Coronary artery (tissue), 2 donors: Measurements from ENCODE around the gene LACC1.

Experiments
- DNase-seq: peaks from one replicate; pipeline ENCODE4 v3.0.0-alpha.2; 2017; ENCODE audit warnings: low spot score
- H3K27ac ChIP-seq, 2 donors: fragments of 200-600 bp; sonication (generic); one replicate each; pipeline ENCODE4 v1.5.1; 2016 to 2019
- H3K4me3 ChIP-seq: fragments of 200-600 bp; sonication (generic); 2 replicates; pipeline ENCODE4 v1.5.1; 2016; ENCODE audit warnings: mild to moderate bottlenecking, moderate library complexity
- TF ChIP-seq, protein P1 (sequence below): fragments of 200-600 bp; sonication (generic); IDR thresholded peaks from one replicate; pipeline ENCODE4 v1.5.1; 2019; ENCODE audit warnings: antibody characterized with exemption

LACC1 gene

DNA sequence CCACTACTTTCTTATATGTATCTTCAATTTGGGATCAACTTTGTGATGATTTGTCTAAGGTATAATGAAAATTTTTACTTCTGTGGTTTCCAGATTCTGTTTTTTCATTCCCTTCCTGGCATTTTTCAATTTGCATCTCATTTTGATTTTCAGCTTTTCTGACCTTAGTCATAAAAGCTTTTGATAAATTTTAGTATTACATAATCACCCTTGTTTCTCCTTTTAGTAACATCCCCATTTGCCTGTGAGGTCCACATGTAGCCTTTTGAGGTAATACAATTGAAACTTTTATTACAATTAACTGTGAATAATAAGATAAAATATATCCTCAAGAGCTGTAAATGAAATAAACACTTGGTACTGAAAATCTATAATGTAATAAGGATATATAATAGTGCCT lies 31.2 kb downstream of the LACC1 start:
- no peak for DNase-seq
- Histone ChIP-seq H3K4me3 (no peak overlapping the region), H3K27ac (no peak overlapping the region)
- TF ChIP-seq, protein P1, sequence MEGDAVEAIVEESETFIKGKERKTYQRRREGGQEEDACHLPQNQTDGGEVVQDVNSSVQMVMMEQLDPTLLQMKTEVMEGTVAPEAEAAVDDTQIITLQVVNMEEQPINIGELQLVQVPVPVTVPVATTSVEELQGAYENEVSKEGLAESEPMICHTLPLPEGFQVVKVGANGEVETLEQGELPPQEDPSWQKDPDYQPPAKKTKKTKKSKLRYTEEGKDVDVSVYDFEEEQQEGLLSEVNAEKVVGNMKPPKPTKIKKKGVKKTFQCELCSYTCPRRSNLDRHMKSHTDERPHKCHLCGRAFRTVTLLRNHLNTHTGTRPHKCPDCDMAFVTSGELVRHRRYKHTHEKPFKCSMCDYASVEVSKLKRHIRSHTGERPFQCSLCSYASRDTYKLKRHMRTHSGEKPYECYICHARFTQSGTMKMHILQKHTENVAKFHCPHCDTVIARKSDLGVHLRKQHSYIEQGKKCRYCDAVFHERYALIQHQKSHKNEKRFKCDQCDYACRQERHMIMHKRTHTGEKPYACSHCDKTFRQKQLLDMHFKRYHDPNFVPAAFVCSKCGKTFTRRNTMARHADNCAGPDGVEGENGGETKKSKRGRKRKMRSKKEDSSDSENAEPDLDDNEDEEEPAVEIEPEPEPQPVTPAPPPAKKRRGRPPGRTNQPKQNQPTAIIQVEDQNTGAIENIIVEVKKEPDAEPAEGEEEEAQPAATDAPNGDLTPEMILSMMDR: no peak

DNA sequence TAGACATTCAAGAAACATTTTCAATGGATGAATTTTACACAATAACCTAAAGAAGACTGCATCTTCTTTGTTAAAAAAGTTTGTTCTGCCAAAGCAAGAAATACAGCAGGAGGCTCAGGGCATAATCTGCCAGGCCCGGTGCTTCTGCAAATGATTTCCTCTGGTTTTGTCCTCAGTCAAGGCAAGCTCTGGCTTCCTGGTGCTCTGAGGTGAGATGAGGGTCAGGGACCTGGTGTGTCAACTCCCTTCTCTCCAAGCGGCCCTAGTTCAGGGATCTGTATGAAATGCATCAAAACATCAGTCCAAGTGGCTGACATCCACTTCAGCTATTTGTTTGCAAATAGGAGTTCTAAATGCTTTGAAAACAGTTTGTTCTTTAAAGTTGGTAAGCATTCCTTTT lies 31.6 kb downstream of the LACC1 start:
- Histone ChIP-seq H3K4me3 (no peak overlapping the region), H3K27ac (no peak overlapping the region)
- TF ChIP-seq, protein P1: no peak
- no peak for DNase-seq

DNA sequence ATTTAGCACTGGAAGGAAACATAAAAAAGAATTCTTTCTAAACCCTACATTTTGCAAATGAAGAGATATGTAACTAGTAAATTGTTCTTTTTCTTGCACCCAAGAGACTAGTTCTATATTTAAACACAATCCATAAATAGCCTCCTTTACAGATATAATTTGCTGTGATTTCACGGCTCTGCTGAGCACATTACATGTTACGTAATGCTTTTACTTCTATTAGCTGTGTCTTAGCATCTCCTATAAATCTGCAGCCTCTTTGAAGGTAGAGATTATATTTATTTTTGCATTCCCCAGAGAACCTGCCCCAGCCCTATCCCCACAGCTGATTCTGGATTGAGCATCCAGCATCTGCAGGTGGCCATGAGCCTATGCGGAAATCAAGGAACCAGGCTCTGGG lies 32.2 kb downstream of the LACC1 start:
- no peak for DNase-seq
- Histone ChIP-seq H3K4me3 (no peak overlapping the region), H3K27ac (no peak overlapping the region)
- TF ChIP-seq, protein P1: no peak

DNA sequence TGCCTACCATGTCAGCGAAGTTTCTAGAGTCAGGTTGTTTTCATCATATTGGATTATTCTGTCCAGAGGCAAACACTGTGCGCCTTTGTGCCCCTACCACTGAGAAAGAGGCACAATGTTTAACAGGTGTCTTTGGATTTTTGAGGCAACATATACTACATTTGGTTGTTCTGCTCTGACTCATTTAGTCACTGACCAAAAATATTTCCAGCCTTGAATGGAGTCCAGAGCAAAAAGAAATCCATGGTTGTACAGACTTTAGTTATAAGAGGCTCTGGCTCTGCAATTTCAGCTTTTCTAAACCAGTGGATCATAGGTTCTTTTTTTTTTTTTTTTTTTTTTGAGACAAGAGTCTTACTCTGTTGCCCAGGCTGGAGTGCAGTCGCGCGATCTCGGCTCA lies 35.7 kb downstream of the LACC1 start:
- Histone ChIP-seq H3K27ac (peak overlapping the region in 1 of 2 donors; percentile 21), H3K4me3 (no peak overlapping the region)
- TF ChIP-seq, protein P1: no peak
- DNase-seq: no peak

DNA sequence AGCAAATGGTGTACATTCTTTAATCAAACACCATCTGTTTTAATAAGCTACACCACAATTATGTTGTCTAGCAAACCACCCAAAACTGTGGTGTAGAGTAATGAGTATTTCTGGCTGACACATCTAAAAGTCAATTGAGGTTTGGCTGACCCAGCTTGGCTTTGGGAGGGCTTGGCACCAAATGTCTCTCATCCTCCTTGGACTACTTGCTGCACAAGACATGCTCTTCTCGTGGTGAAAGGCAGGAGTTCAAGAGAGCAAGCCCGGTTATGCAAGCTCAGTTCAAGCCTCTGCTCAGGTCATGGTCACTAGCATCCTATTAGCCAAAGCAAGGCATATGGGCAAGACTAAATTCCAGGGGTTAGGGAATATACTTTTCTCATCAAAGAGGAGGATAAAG lies 37.1 kb downstream of the LACC1 start:
- TF ChIP-seq, protein P1: no peak
- no peak overlapping the region for H3K4me3 ChIP-seq

DNA sequence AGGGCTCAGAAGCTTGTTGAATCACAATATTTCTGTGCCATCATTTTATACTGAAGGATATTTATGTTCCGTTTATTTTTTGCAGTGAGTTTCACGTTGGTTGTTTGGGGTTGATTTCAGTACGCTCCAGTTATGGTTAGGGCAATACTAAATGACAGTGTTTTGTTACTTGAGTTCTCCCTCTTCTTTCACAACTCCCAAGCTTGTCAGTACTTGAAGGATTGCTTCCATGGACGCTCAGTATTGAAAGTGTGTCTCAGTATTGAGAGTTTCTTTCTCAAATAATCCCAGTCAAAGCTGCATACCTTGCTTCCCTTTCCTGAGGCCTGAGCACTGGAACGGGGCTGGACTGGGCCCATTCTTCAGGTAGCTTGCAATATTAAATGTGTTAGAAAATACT lies 38.9 kb downstream of the LACC1 start:
- no peak for DNase-seq
- TF ChIP-seq, protein P1: no peak
- H3K4me3 ChIP-seq: no peak overlapping the region
- H3K27ac ChIP-seq: peak overlapping the region in 1 of 2 donors; percentile 38

More for the DNA sequence above, 37.1 kb downstream of the LACC1 start:
- no peak overlapping the region for H3K27ac ChIP-seq
- no peak for DNase-seq

DNA sequence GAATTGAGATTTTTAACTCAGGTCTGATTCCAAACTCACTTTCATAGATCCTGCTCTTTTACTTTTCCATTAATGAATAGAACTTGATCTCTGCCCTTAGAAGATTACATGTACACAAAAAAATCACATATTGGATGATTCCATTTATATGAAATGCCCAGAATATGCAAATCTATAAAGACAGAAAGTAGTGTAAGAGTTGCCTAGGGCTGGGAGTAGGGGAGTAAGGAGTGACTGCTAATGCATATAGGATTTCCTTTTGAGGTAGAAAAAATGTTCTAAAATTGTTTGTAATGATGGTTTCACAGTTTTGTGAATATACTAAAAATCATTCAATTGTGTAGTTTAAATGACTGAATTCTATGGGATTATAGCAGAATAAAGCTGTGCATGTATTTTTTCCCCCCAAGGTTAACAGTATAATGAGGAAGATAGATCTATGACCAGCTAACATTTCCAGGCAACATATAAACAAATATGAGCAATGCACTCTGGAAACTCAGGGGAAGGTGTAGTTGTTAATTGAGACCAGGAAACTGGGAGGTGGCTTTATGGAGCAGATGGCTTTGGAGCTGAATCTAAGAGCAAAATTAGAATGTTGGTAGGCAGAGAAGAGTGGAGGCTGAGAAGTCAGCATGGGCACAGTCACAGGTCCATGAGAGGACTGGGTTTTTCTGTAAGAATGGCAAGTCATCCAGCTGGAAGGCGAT lies 41.4 kb downstream of the LACC1 start:
- DNase-seq: no peak
- TF ChIP-seq, protein P1: no peak
- H3K4me3 ChIP-seq: no peak overlapping the region

More for the DNA sequence above, 41.4 kb downstream of the LACC1 start:
- H3K27ac ChIP-seq: no peak overlapping the region
